IMR-90 (cell line): ENCODE data around the gene KLF17. TPM values are rescaled to one million over a fixed set of nuclear protein-coding genes. Genes with fewer than 3 reads are reported as not detected.
"Not testable (repeated sequence)": the region's sequence is repeated elsewhere in the genome, so short reads cannot be mapped to it uniquely, and the experiment has no call there.

ENCODE experiments used
- ATAC-seq: fragments of 200-7000 bp; cut with Tn5 transposase; 2 replicates; pipeline ENCODE4 v1.9.1; 2020; ENCODE audit warnings: low read depth, mild to moderate bottlenecking, moderate library complexity
- BruUV-seq: library from RNA; stranded (reverse); fragments of 400-500 nt; replicated peaks from 2 replicates; lab custom pipeline; 2021; lab: Mats Ljungman, UMichigan
- CTCF ChIA-PET: fragments of 300-600 bp; formaldehyde crosslinking; extraction: SDS; loops from one replicate; lab custom pipeline; 2021; ENCODE audit warnings: antibody characterized with exemption; lab: Yijun Ruan, JAX
- POLR2A ChIA-PET: fragments of 300-600 bp; sonication (Branson Sonifier 250); formaldehyde crosslinking; loops from one replicate; lab custom pipeline; 2022; ENCODE audit warnings: antibody characterized with exemption; ENCODE audit not compliant: unreplicated experiment; lab: Charles Lee
- DNase-seq: peaks from one replicate; pipeline ENCODE4 v3.0.0; 2013
- H2AFZ ChIP-seq: replicated peaks from 2 replicates; pipeline ENCODE3; 2013; ENCODE audit warnings: low read length, mild to moderate bottlenecking; ENCODE audit not compliant: poor library complexity
- H2AK5ac ChIP-seq: 2 replicates; pipeline ENCODE4 v1.6.1; 2013; ENCODE audit warnings: low read depth, low read length, inconsistent platforms
- H2AK9ac ChIP-seq: replicated peaks from 2 replicates; pipeline ENCODE3; 2013; ENCODE audit warnings: mild to moderate bottlenecking, low read depth, low read length, moderate library complexity; ENCODE audit not compliant: poor library complexity
- H2BK120ac ChIP-seq: 2 replicates; pipeline ENCODE4 v1.6.1; 2013; ENCODE audit warnings: low read depth, low read length, inconsistent platforms
- H2BK15ac ChIP-seq: 3 replicates; pipeline ENCODE4 v1.6.1; 2013; ENCODE audit warnings: low read depth, low read length, inconsistent platforms
- H2BK20ac ChIP-seq: 2 replicates; pipeline ENCODE4 v1.6.1; 2013; ENCODE audit warnings: low read depth, mild to moderate bottlenecking, inconsistent platforms, low read length, moderate library complexity
- H2BK5ac ChIP-seq: 2 replicates; pipeline ENCODE4 v1.6.1; 2013; ENCODE audit warnings: mild to moderate bottlenecking, low read depth, low read length, inconsistent platforms; ENCODE audit not compliant: poor library complexity, severe bottlenecking
- H3K14ac ChIP-seq: replicated peaks from 2 replicates; pipeline ENCODE4 v1.6.1; 2013; ENCODE audit warnings: low read depth, low read length, inconsistent platforms
- H3K18ac ChIP-seq: 2 replicates; pipeline ENCODE4 v1.6.1; 2013; ENCODE audit warnings: low read depth, low read length, control low read depth
- H3K23ac ChIP-seq: 2 replicates; pipeline ENCODE4 v1.6.1; 2013; ENCODE audit warnings: low read depth, low read length, inconsistent platforms
- H3K27ac ChIP-seq: 2 replicates; pipeline ENCODE4 v1.5.1; 2013; ENCODE audit warnings: mild to moderate bottlenecking, control low read depth, low read length; ENCODE audit not compliant: insufficient read depth
- H3K27me3 ChIP-seq: 2 replicates; pipeline ENCODE4 v1.6.1; 2013; ENCODE audit warnings: low read length; ENCODE audit not compliant: control insufficient read depth, insufficient read depth
- H3K36me3 ChIP-seq: 2 replicates; pipeline ENCODE4 v1.6.1; 2013; ENCODE audit warnings: low read length, mixed read lengths; ENCODE audit not compliant: control insufficient read depth, insufficient read depth
- H3K4ac ChIP-seq: 2 replicates; pipeline ENCODE4 v1.6.1; 2013; ENCODE audit warnings: low read depth, low read length, inconsistent platforms
- H3K4me1 ChIP-seq: 2 replicates; pipeline ENCODE4 v1.6.1; 2013; ENCODE audit warnings: low read length, mixed read lengths; ENCODE audit not compliant: control insufficient read depth, insufficient read depth
- H3K4me2 ChIP-seq: 2 replicates; pipeline ENCODE4 v1.6.1; 2013; ENCODE audit warnings: low read depth, mild to moderate bottlenecking, control low read depth, low read length, moderate library complexity
- H3K4me3 ChIP-seq: 2 replicates; pipeline ENCODE4 v1.5.1; 2013; ENCODE audit warnings: low read depth, mild to moderate bottlenecking, control low read depth, low read length, moderate library complexity; ENCODE audit not compliant: insufficient read depth
- H3K56ac ChIP-seq: 2 replicates; pipeline ENCODE4 v1.6.1; 2013; ENCODE audit warnings: low read length, inconsistent platforms; ENCODE audit not compliant: insufficient read depth; ENCODE audit errors: extremely low read depth
- H3K79me1 ChIP-seq, 2 experiments: 2 replicates each; pipeline ENCODE4 v1.6.1; 2013; ENCODE audit warnings: low read length in 2 of 2, inconsistent platforms in 1 of 2, low read depth in 1 of 2
- H3K9ac ChIP-seq: 2 replicates; pipeline ENCODE4 v1.6.1; 2013; ENCODE audit warnings: low read depth, low read length, control low read depth
- H3K9me1 ChIP-seq: 2 replicates; pipeline ENCODE4 v1.6.1; 2013; ENCODE audit warnings: low read length, inconsistent platforms; ENCODE audit not compliant: insufficient read depth
- H3K9me3 ChIP-seq: 2 replicates; pipeline ENCODE4 v1.6.1; 2013; ENCODE audit warnings: low read length; ENCODE audit not compliant: control insufficient read depth, insufficient read depth
- H4K20me1 ChIP-seq: 2 replicates; pipeline ENCODE4 v1.6.1; 2013; ENCODE audit warnings: low read length, inconsistent platforms; ENCODE audit not compliant: insufficient read depth
- H4K5ac ChIP-seq: 2 replicates; pipeline ENCODE4 v1.6.1; 2013; ENCODE audit warnings: mild to moderate bottlenecking, low read depth, low read length, control low read depth
- H4K8ac ChIP-seq, 2 experiments: 2 replicates each; pipeline ENCODE4 v1.6.1; 2013; ENCODE audit warnings: low read depth in 2 of 2, low read length in 2 of 2, control low read depth in 1 of 2, inconsistent platforms in 1 of 2
- H4K91ac ChIP-seq: 2 replicates; pipeline ENCODE4 v1.6.1; 2013; ENCODE audit warnings: low read depth, low read length, inconsistent platforms; ENCODE audit not compliant: insufficient read depth
- WGBS, 2 experiments: methylation state at CpG; one replicate each; pipeline versions ENCODE4 v1.1.5 to v1.1.7; 2013; ENCODE audit warnings: missing lambda C conversion rate in 2 of 2; ENCODE audit not compliant: insufficient read length in 1 of 2; ENCODE audit errors: extremely low coverage in 2 of 2; 5-methylcytosine and 5-hydroxymethylcytosine counted together
- dilution Hi-C: fragments of 300-500 bp; cut with HindIII; formaldehyde crosslinking; loops from one replicate; pipeline ENCODE4 v1.14.3; 2018; ENCODE audit warnings: low sequenced_read_pairs; ENCODE audit not compliant: unreplicated experiment
- in situ Hi-C: fragments of 300-500 bp; cut with MboI; formaldehyde crosslinking; loops from 3 replicates; pipeline ENCODE4 v1.14.3; 2019; ENCODE audit warnings: low sequenced_read_pairs, inconsistent platforms, mixed read lengths
- intact Hi-C: fragments of 100-400 bp; cut with micrococcal nuclease; formaldehyde crosslinking; loops from 2 replicates; pipeline ENCODE4 v1.10.0; 2022
- polyA plus RNA-seq, 3 experiments: library from polyadenylated mRNA; depleted of rRNA; stranded (reverse); fragments of >200 nt; gene quantifications; 2 replicates each; pipeline ENCODE4 v1.2.3, GENCODE V29; 2012; ENCODE audit warnings: low replicate concordance in 1 of 3
- total RNA-seq: library from RNA; depleted of rRNA; stranded (reverse); fragments of >200 nt; gene quantifications from 2 replicates; pipeline ENCODE4 v1.2.3, GENCODE V29; 2012

The KLF17 gene
- total and polyA plus RNA-seq, 2 of the 4 experiments (the other 2 are of a cell fraction), result 0.17 to 0.36 TPM

GRCh38 chr1:44117272-44117671, 1.3 kb upstream of the KLF17 start:
- H4K91ac ChIP-seq, H2AFZ ChIP-seq, H3K4me1 ChIP-seq, H3K56ac ChIP-seq, H2BK120ac ChIP-seq, H3K27ac ChIP-seq, H3K79me1 ChIP-seq, H2AK9ac ChIP-seq, H4K8ac ChIP-seq, POLR2A ChIA-PET, H3K4me2 ChIP-seq, H3K18ac ChIP-seq, H3K27me3 ChIP-seq, H3K4ac ChIP-seq, H2AK5ac ChIP-seq, in situ Hi-C loops, H3K4me3 ChIP-seq, BruUV-seq, H4K5ac ChIP-seq, dilution Hi-C loops, H2BK15ac ChIP-seq, H4K20me1 ChIP-seq, DNase-seq, H3K14ac ChIP-seq, H3K9me1 ChIP-seq, H3K36me3 ChIP-seq, H2BK5ac ChIP-seq, H3K23ac ChIP-seq, CTCF ChIA-PET, intact Hi-C loops, H3K9me3 ChIP-seq, H2BK20ac ChIP-seq, H3K9ac ChIP-seq, ATAC-seq: not testable (repeated sequence)
- WGBS, 2 experiments, result 80% methylated on average over 1 of the region's 10 CpGs; no CpG with 5 or more reads in 1 of the 2 experiments
